ENCODE results near the gene B4GALT2. TPM values are rescaled to one million over a fixed set of nuclear protein-coding genes. Genes with fewer than 3 reads are reported as not detected.

Gene B4GALT2
- total RNA-seq, 1 experiment from 2014 or later = 76.8 TPM

GRCh38 chr1:44015206-44015605 is 36.2 kb downstream of the B4GALT2 start:
- no peak overlapping the region for H3K4me2 ChIP-seq (ENCODE audit: low read length)
- intact Hi-C loops (cut with micrococcal nuclease) = no loop called here
- H3K9me2 ChIP-seq (ENCODE audit: insufficient read depth) = no peaks in the 10 kb centered on the region
- H3K9me3 ChIP-seq (ENCODE audit: control insufficient read depth in 1 of 2, insufficient read depth in 1 of 2, low read depth in 1 of 2, low read length in 2 of 2) = no peaks in the 10 kb centered on the region
- ChIA-PET CTCF (interaction anchor here (1.3 to 1.9 kb wide), 2 partner anchors 9 to 21 kb away, joined by 3 to 5 read pairs; no protein-coding TSS in a partner anchor), POLR2A (no interaction called here), RAD21 (ENCODE audit: low non-redundant PET in 1 of 2, low total read pairs in 2 of 2, uncharacterized antibody in 2 of 2, unreplicated experiment in 2 of 2) (no interaction called here)
- BruUV-seq (replicated peaks) = no TSS peak
- no peaks in the 10 kb centered on the region for H3K36me3 ChIP-seq (ENCODE audit: control insufficient read depth in 1 of 2, insufficient read depth in 2 of 2, low read length in 2 of 2)
- TF ChIP-seq JUND (IDR thresholded peaks at IDR 0.05) (no peak), ZNF274 (IDR thresholded peaks at IDR 0.05; ENCODE audit: low read depth, low read length) (no peak), MAX (IDR thresholded peaks at IDR 0.05) (no peak), ATF3 (IDR thresholded peaks at IDR 0.05) (no peak), POLR2AphosphoS5 (IDR thresholded peaks at IDR 0.05; ENCODE audit: low read depth, low read length) (no peak), CTCF (IDR thresholded peaks at IDR 0.05 in 2 of 3, conservative IDR thresholded peaks at IDR 0.05 in 1 of 3; ENCODE audit: borderline replicate concordance in 1 of 3, insufficient read depth in 1 of 3, low read depth in 2 of 3, low read length in 2 of 3) (no peak), EGR1 (IDR thresholded peaks at IDR 0.05; ENCODE audit: low read depth) (no peak), FOSL1 (IDR thresholded peaks at IDR 0.05; ENCODE audit: low read depth) (no peak), SIN3A (IDR thresholded peaks at IDR 0.05; ENCODE audit: low read depth) (no peak), ZFX (IDR thresholded peaks at IDR 0.05) (no peak), CEBPB (IDR thresholded peaks at IDR 0.05; ENCODE audit: low read depth) (no peak), RAD21 (IDR thresholded peaks at IDR 0.05; ENCODE audit: low read depth) (no peak), YY1 (IDR thresholded peaks at IDR 0.05; ENCODE audit: extremely low read depth, insufficient replicate concordance, low read depth, low read length) (no peak), ELF1 (IDR thresholded peaks at IDR 0.05; ENCODE audit: borderline replicate concordance, low read depth) (no peak), CBX3 (IDR thresholded peaks at IDR 0.05; ENCODE audit: low read depth) (no peak), ZBTB33 (IDR thresholded peaks at IDR 0.05; ENCODE audit: extremely low read depth, insufficient replicate concordance, low read length) (no peak), POLR2A (IDR thresholded peaks at IDR 0.05; ENCODE audit: borderline replicate concordance, extremely low read depth, insufficient read depth, insufficient read length) (no peak)
- H2AFZ ChIP-seq (ENCODE audit: low read depth, low read length, poor library complexity, severe bottlenecking) = no peak overlapping the region
- H3K79me2 ChIP-seq (ENCODE audit: insufficient read depth, low read length) = no peaks in the 10 kb centered on the region
- no peak for ATAC-seq
- no peak overlapping the region for H3K9ac ChIP-seq (ENCODE audit: low read length)
- no peak overlapping the region for H3K27ac ChIP-seq (ENCODE audit: low read depth, low read length)
- no peaks in the 10 kb centered on the region for H4K20me1 ChIP-seq (ENCODE audit: insufficient read depth)
- no peak overlapping the region for H3K4me3 ChIP-seq (replicated peaks in 1 of 2; ENCODE audit: low read depth in 1 of 2, low read length in 2 of 2)
- H3K4me1 ChIP-seq (ENCODE audit: control insufficient read depth in 1 of 2, insufficient read depth in 2 of 2, low read length in 2 of 2) = peaks cover 7 to 8% of the 10 kb centered on the region in 2 experiments; a peak in 3 of 4 replicates
- no peak for DNase-seq (ENCODE audit: low read depth, low spot score)
- H3K27me3 ChIP-seq (ENCODE audit: insufficient read depth, low read length) = no peaks in the 10 kb centered on the region

Data from HCT116 (cell line).